ENCODE results near the gene UBE2G2.

UBE2G2 gene

GRCh38 chr21:44758781-44759627 is 42.6 kb downstream of the UBE2G2 start:
- H3K4me3 Mint-ChIP-seq = no peak overlapping the region
- no peaks in the 10 kb centered on the region for H3K4me1 Mint-ChIP-seq
- ATAC-seq (no peak), DNase-seq (no peak)
- H3K9me3 Mint-ChIP-seq = no peaks in the 10 kb centered on the region
- no peaks in the 10 kb centered on the region for H3K27me3 Mint-ChIP-seq
- no peak overlapping the region for H3K27ac Mint-ChIP-seq

GRCh38 chr21:44758141-44758561 is 43.5 kb downstream of the UBE2G2 start:
- H3K27ac Mint-ChIP-seq = no peak overlapping the region
- H3K9me3 Mint-ChIP-seq = no peaks in the 10 kb centered on the region
- H3K4me1 Mint-ChIP-seq = no peaks in the 10 kb centered on the region
- ATAC-seq (no peak), DNase-seq (no peak)
- H3K27me3 Mint-ChIP-seq = no peaks in the 10 kb centered on the region
- H3K4me3 Mint-ChIP-seq = no peak overlapping the region

GRCh38 chr21:44757731-44758130 is 43.9 kb downstream of the UBE2G2 start:
- H3K4me1 Mint-ChIP-seq = no peaks in the 10 kb centered on the region
- H3K27me3 Mint-ChIP-seq = no peaks in the 10 kb centered on the region
- H3K4me3 Mint-ChIP-seq = no peak overlapping the region
- H3K27ac Mint-ChIP-seq = no peak overlapping the region
- DNase-seq = no peak
- H3K9me3 Mint-ChIP-seq = no peaks in the 10 kb centered on the region
- no peak for ATAC-seq

- no peak overlapping the region for H3K4me3 Mint-ChIP-seq
Measured at GRCh38 chr21:44756423-44757185, 45.0 kb downstream of the UBE2G2 start.

GRCh38 chr21:44755227-44755626 is 46.4 kb downstream of the UBE2G2 start:
- Mint-ChIP-seq H3K9me3 (no peaks in the 10 kb centered on the region), H3K27ac (no peak overlapping the region), H3K4me3 (no peak overlapping the region), H3K4me1 (no peaks in the 10 kb centered on the region), H3K27me3 (peaks cover 8% of the 10 kb centered on the region)
- no peak for ATAC-seq
- peak in 1 of 2 donors; percentile 29 for DNase-seq

More at GRCh38 chr21:44756423-44757185, 45.0 kb downstream of the UBE2G2 start:
- DNase-seq = no peak
- H3K27ac Mint-ChIP-seq = peak overlapping the region in 1 of 2 donors; percentile 65
- H3K27me3 Mint-ChIP-seq = no peaks in the 10 kb centered on the region
- H3K9me3 Mint-ChIP-seq = no peaks in the 10 kb centered on the region
- no peaks in the 10 kb centered on the region for H3K4me1 Mint-ChIP-seq
- no peak for ATAC-seq

GRCh38 chr21:44753357-44753756 is 48.3 kb downstream of the UBE2G2 start:
- H3K27ac Mint-ChIP-seq = no peak overlapping the region
- no peaks in the 10 kb centered on the region for H3K4me1 Mint-ChIP-seq
- H3K9me3 Mint-ChIP-seq = no peaks in the 10 kb centered on the region
- DNase-seq (no peak), ATAC-seq (no peak)
- H3K27me3 Mint-ChIP-seq = peaks cover 22% of the 10 kb centered on the region
- H3K4me3 Mint-ChIP-seq = no peak overlapping the region

- DNase-seq = no peak
- Mint-ChIP-seq H3K4me1 (no peaks in the 10 kb centered on the region), H3K4me3 (no peak overlapping the region), H3K9me3 (no peaks in the 10 kb centered on the region), H3K27me3 (peaks cover 22% of the 10 kb centered on the region), H3K27ac (no peak overlapping the region)
- ATAC-seq = no peak
Measured at GRCh38 chr21:44752671-44753235, 48.9 kb downstream of the UBE2G2 start.

GRCh38 chr21:44751799-44752636 is 49.6 kb downstream of the UBE2G2 start:
- peaks cover 22% of the 10 kb centered on the region for H3K27me3 Mint-ChIP-seq
- ATAC-seq (no peak), DNase-seq (no peak)
- H3K4me1 Mint-ChIP-seq = no peaks in the 10 kb centered on the region
- H3K9me3 Mint-ChIP-seq = no peaks in the 10 kb centered on the region
- H3K27ac Mint-ChIP-seq = no peak overlapping the region
- no peak overlapping the region for H3K4me3 Mint-ChIP-seq

- DNase-seq = no peak
- Mint-ChIP-seq H3K27ac (no peak overlapping the region), H3K9me3 (no peaks in the 10 kb centered on the region), H3K27me3 (peaks cover 22% of the 10 kb centered on the region), H3K4me3 (no peak overlapping the region), H3K4me1 (no peaks in the 10 kb centered on the region)
- ATAC-seq = no peak
Measured at GRCh38 chr21:44751186-44751798, 50.3 kb downstream of the UBE2G2 start.

- no peaks in the 10 kb centered on the region for H3K9me3 Mint-ChIP-seq
- peaks cover 22% of the 10 kb centered on the region for H3K27me3 Mint-ChIP-seq
- peak overlapping the region in 1 of 2 donors; percentile 28 for H3K27ac Mint-ChIP-seq
- DNase-seq = no peak
- H3K4me1 Mint-ChIP-seq = no peaks in the 10 kb centered on the region
- H3K4me3 Mint-ChIP-seq = no peak overlapping the region
- ATAC-seq = no peak
Measured at GRCh38 chr21:44750675-44751025, 51.0 kb downstream of the UBE2G2 start.

- DNase-seq (no peak), ATAC-seq (peak; percentile 69)
- Mint-ChIP-seq H3K9me3 (no peaks in the 10 kb centered on the region), H3K27me3 (peaks cover 22% of the 10 kb centered on the region), H3K27ac (peak overlapping the region in 1 of 2 donors; percentile 79), H3K4me3 (no peak overlapping the region), H3K4me1 (no peaks in the 10 kb centered on the region)
Measured at GRCh38 chr21:44749759-44750674, 51.6 kb downstream of the UBE2G2 start.

GRCh38 chr21:44749116-44749758 is 52.4 kb downstream of the UBE2G2 start:
- no peak overlapping the region for H3K4me3 Mint-ChIP-seq
- no peaks in the 10 kb centered on the region for H3K9me3 Mint-ChIP-seq
- H3K4me1 Mint-ChIP-seq = no peaks in the 10 kb centered on the region
- DNase-seq (no peak), ATAC-seq (no peak)
- peaks cover 22% of the 10 kb centered on the region for H3K27me3 Mint-ChIP-seq
- H3K27ac Mint-ChIP-seq = no peak overlapping the region

GRCh38 chr21:44748621-44749020 is 53.0 kb downstream of the UBE2G2 start:
- H3K27ac Mint-ChIP-seq = no peak overlapping the region
- no peak for DNase-seq
- H3K27me3 Mint-ChIP-seq = peaks cover 22% of the 10 kb centered on the region
- ATAC-seq = no peak
- H3K4me1 Mint-ChIP-seq = no peaks in the 10 kb centered on the region
- H3K4me3 Mint-ChIP-seq = no peak overlapping the region
- H3K9me3 Mint-ChIP-seq = no peaks in the 10 kb centered on the region
